Lung microvascular endothelial cell (primary cell): Measurements from ENCODE around the gene OR5M8. TPM values are rescaled to one million over a fixed set of nuclear protein-coding genes. Genes with fewer than 3 reads are reported as not detected.

Experiments
- DNase-seq, 2 donors: peaks; one replicate each; pipeline versions ENCODE4 v3.0.0 to v3.0.0-alpha.2; 2010; ENCODE audit warnings: low read depth in 2 of 2
- total RNA-seq: library from RNA; depleted of rRNA; stranded (reverse); fragments of >200 nt; gene quantifications from 2 replicates; pipeline ENCODE4 v1.2.1, GENCODE V29; 2014

The OR5M8 gene
- total RNA-seq, result not detected in 2 replicates

GRCh38 chr11:56491270-56491669 lies at the start of gene OR5M8:
Gene OR5M8, minus strand, starts transcription at chr11:56491370. Its CDS starts 0 bp downstream, at chr11:56491370.
- DNase-seq, result no peak

GRCh38 chr11:56533054-56533740 lies 42.0 kb upstream of the OR5M8 start:
- no peak for DNase-seq

GRCh38 chr11:56531856-56532255 lies 40.7 kb upstream of the OR5M8 start:
- no peak for DNase-seq

- DNase-seq, result no peak
These were observed 30.8 kb upstream of the OR5M8 start for GRCh38 chr11:56522008-56522407.

- no peak for DNase-seq
These were observed 22.1 kb upstream of the OR5M8 start for GRCh38 chr11:56513280-56513679.

- DNase-seq, result no peak
These were observed 18.3 kb upstream of the OR5M8 start for GRCh38 chr11:56509439-56509838.

GRCh38 chr11:56497010-56497409 lies 5.8 kb upstream of the OR5M8 start:
- DNase-seq, result no peak

- no peak for DNase-seq
These were observed 3.9 kb upstream of the OR5M8 start for GRCh38 chr11:56495117-56495516.

GRCh38 chr11:56486801-56487200 lies 4.4 kb downstream of the OR5M8 start:
- no peak for DNase-seq

- no peak for DNase-seq
These were observed 16.4 kb downstream of the OR5M8 start for GRCh38 chr11:56474729-56475235.

GRCh38 chr11:56473252-56473651 lies 17.9 kb downstream of the OR5M8 start, which contains the start of gene OR5M3:
Gene OR5M3, minus strand, starts transcription at chr11:56473352. Its CDS starts 2,855 bp downstream, at chr11:56470497.
- DNase-seq, result no peak

- no peak for DNase-seq
These were observed 34.1 kb downstream of the OR5M8 start for GRCh38 chr11:56457076-56457475.

- DNase-seq, result no peak
These were observed 37.6 kb downstream of the OR5M8 start for GRCh38 chr11:56453521-56453920.

Other genes starting within 250 kb of the OR5M8 start
- gene OR5T3, start 239.1 kb downstream of the OR5M8 start, total RNA-seq, result not detected in 2 replicates
- not detected in 2 replicates for gene OR5T1, start 217.2 kb downstream of the OR5M8 start, total RNA-seq
- not detected in 2 replicates for gene OR8H1, start 199.1 kb downstream of the OR5M8 start, total RNA-seq
- not detected in 2 replicates for gene OR8K3, start 176.2 kb downstream of the OR5M8 start, total RNA-seq
- gene OR8K1, start 145.3 kb downstream of the OR5M8 start, total RNA-seq, result not detected in 2 replicates
- gene OR8J1, start 137.1 kb downstream of the OR5M8 start, total RNA-seq, result not detected in 2 replicates
- not detected in 2 replicates for gene OR8U1, start 115.7 kb downstream of the OR5M8 start, total RNA-seq
- not detected in 2 replicates for gene OR5AL1, start 78.7 kb downstream of the OR5M8 start, total RNA-seq
- gene OR5M3, start 18.0 kb downstream of the OR5M8 start, total RNA-seq, result not detected in 2 replicates
- gene OR5M11, start 51.9 kb upstream of the OR5M8 start, total RNA-seq, result not detected in 2 replicates
- not detected in 2 replicates for gene OR5M10, start 86.4 kb upstream of the OR5M8 start, total RNA-seq
- gene OR5M1, start 123.5 kb upstream of the OR5M8 start, total RNA-seq, result not detected in 2 replicates
- gene OR5AP2, start 151.1 kb upstream of the OR5M8 start, total RNA-seq, result not detected in 2 replicates
- not detected in 2 replicates for gene OR5AR1, start 172.3 kb upstream of the OR5M8 start, total RNA-seq
- gene OR9G1, start 207.7 kb upstream of the OR5M8 start, total RNA-seq, result not detected in 2 replicates